HL-60 (cell line): Measurements from ENCODE around the gene GALNT9.

Source experiments
- CTCF ChIP-seq: IDR thresholded peaks from one replicate; pipeline ENCODE4 v1.5.1; 2011; ENCODE audit warnings: low read length, control low read depth, inconsistent platforms; ENCODE audit not compliant: insufficient read depth
- SPI1 ChIP-seq: IDR thresholded peaks from 2 replicates; pipeline ENCODE4 v1.6.1; 2012; ENCODE audit warnings: low read depth, mild to moderate bottlenecking, borderline replicate concordance

GRCh38 chr12:132269271-132269968 is 60.0 kb downstream of the GALNT9 start:
- TF ChIP-seq CTCF (no peak), SPI1 (no peak)
